Measurements from ENCODE around the gene ADCY1. TPM values are rescaled to one million over a fixed set of nuclear protein-coding genes. Genes with fewer than 3 reads are reported as not detected.

The ADCY1 gene
- total RNA-seq, 1 donor from 2014 or later: 2.8 TPM

- no peak overlapping the region for H3K27ac Mint-ChIP-seq
- H3K27me3 Mint-ChIP-seq: no peaks in the 10 kb centered on the region
- H3K4me3 Mint-ChIP-seq: no peak overlapping the region
- no peak for DNase-seq
- intact Hi-C loops (cut with micrococcal nuclease): no loop called here
- no peaks in the 10 kb centered on the region for H3K9me3 Mint-ChIP-seq
- no peaks in the 10 kb centered on the region for H3K4me1 Mint-ChIP-seq
- no peaks in the 10 kb centered on the region for H3K36me3 Mint-ChIP-seq (ENCODE audit: low read depth)
These were observed 8.7 kb downstream of the ADCY1 start for GRCh38 chr7:45582868-45583277.

GRCh38 chr7:45583296-45583695 lies 9.1 kb downstream of the ADCY1 start:
- DNase-seq: no peak
- no peaks in the 10 kb centered on the region for H3K36me3 Mint-ChIP-seq (ENCODE audit: low read depth)
- no peaks in the 10 kb centered on the region for H3K9me3 Mint-ChIP-seq
- intact Hi-C loops (cut with micrococcal nuclease): no loop called here
- no peak overlapping the region for H3K4me3 Mint-ChIP-seq
- H3K27ac Mint-ChIP-seq: no peak overlapping the region
- no peaks in the 10 kb centered on the region for H3K4me1 Mint-ChIP-seq
- no peaks in the 10 kb centered on the region for H3K27me3 Mint-ChIP-seq

- H3K4me3 Mint-ChIP-seq: no peak overlapping the region
- no peak for DNase-seq
- H3K27me3 Mint-ChIP-seq: no peaks in the 10 kb centered on the region
- H3K4me1 Mint-ChIP-seq: no peaks in the 10 kb centered on the region
- H3K27ac Mint-ChIP-seq: no peak overlapping the region
- no peaks in the 10 kb centered on the region for H3K9me3 Mint-ChIP-seq
- no peaks in the 10 kb centered on the region for H3K36me3 Mint-ChIP-seq (ENCODE audit: low read depth)
- intact Hi-C loops (cut with micrococcal nuclease): no loop called here
These were observed 10.4 kb downstream of the ADCY1 start for GRCh38 chr7:45584261-45585210.

- Mint-ChIP-seq H3K36me3 (ENCODE audit: low read depth) (no peaks in the 10 kb centered on the region), H3K4me3 (no peak overlapping the region), H3K27me3 (no peaks in the 10 kb centered on the region), H3K9me3 (no peaks in the 10 kb centered on the region), H3K27ac (no peak overlapping the region), H3K4me1 (no peaks in the 10 kb centered on the region)
- intact Hi-C loops (cut with micrococcal nuclease): no loop called here
- DNase-seq: no peak
These were observed 11.5 kb downstream of the ADCY1 start for GRCh38 chr7:45585628-45586027.

GRCh38 chr7:45586542-45587520 lies 12.7 kb downstream of the ADCY1 start:
- Mint-ChIP-seq H3K27me3 (no peaks in the 10 kb centered on the region), H3K27ac (no peak overlapping the region), H3K4me3 (no peak overlapping the region), H3K9me3 (no peaks in the 10 kb centered on the region), H3K36me3 (ENCODE audit: low read depth) (no peaks in the 10 kb centered on the region), H3K4me1 (no peaks in the 10 kb centered on the region)
- DNase-seq: no peak
- intact Hi-C loops (cut with micrococcal nuclease): no loop called here

- DNase-seq: no peak
- H3K4me3 Mint-ChIP-seq: no peak overlapping the region
- H3K9me3 Mint-ChIP-seq: no peaks in the 10 kb centered on the region
- H3K36me3 Mint-ChIP-seq (ENCODE audit: low read depth): no peaks in the 10 kb centered on the region
- no peaks in the 10 kb centered on the region for H3K4me1 Mint-ChIP-seq
- intact Hi-C loops (cut with micrococcal nuclease): no loop called here
- H3K27ac Mint-ChIP-seq: no peak overlapping the region
- H3K27me3 Mint-ChIP-seq: no peaks in the 10 kb centered on the region
These were observed 14.3 kb downstream of the ADCY1 start for GRCh38 chr7:45588466-45588865.

- no peak for DNase-seq
- H3K4me3 Mint-ChIP-seq: no peak overlapping the region
- no peaks in the 10 kb centered on the region for H3K36me3 Mint-ChIP-seq (ENCODE audit: low read depth)
- H3K27me3 Mint-ChIP-seq: no peaks in the 10 kb centered on the region
- no peaks in the 10 kb centered on the region for H3K4me1 Mint-ChIP-seq
- intact Hi-C loops (cut with micrococcal nuclease): no loop called here
- H3K27ac Mint-ChIP-seq: no peak overlapping the region
- H3K9me3 Mint-ChIP-seq: no peaks in the 10 kb centered on the region
These were observed 14.9 kb downstream of the ADCY1 start for GRCh38 chr7:45589061-45589460.

- H3K9me3 Mint-ChIP-seq: no peaks in the 10 kb centered on the region
- no peak overlapping the region for H3K27ac Mint-ChIP-seq
- H3K36me3 Mint-ChIP-seq (ENCODE audit: low read depth): no peaks in the 10 kb centered on the region
- intact Hi-C loops (cut with micrococcal nuclease): no loop called here
- H3K4me1 Mint-ChIP-seq: no peaks in the 10 kb centered on the region
- no peak for DNase-seq
- H3K4me3 Mint-ChIP-seq: no peak overlapping the region
- no peaks in the 10 kb centered on the region for H3K27me3 Mint-ChIP-seq
These were observed 15.9 kb downstream of the ADCY1 start for GRCh38 chr7:45589915-45590678.

GRCh38 chr7:45590679-45591057 lies 16.5 kb downstream of the ADCY1 start:
- intact Hi-C loops (cut with micrococcal nuclease): no loop called here
- no peak for DNase-seq
- H3K9me3 Mint-ChIP-seq: no peaks in the 10 kb centered on the region
- H3K4me1 Mint-ChIP-seq: no peaks in the 10 kb centered on the region
- no peak overlapping the region for H3K27ac Mint-ChIP-seq
- H3K27me3 Mint-ChIP-seq: no peaks in the 10 kb centered on the region
- H3K4me3 Mint-ChIP-seq: no peak overlapping the region
- no peaks in the 10 kb centered on the region for H3K36me3 Mint-ChIP-seq (ENCODE audit: low read depth)

GRCh38 chr7:45591101-45591906 lies 17.1 kb downstream of the ADCY1 start:
- Mint-ChIP-seq H3K4me3 (no peak overlapping the region), H3K4me1 (no peaks in the 10 kb centered on the region), H3K27ac (no peak overlapping the region), H3K27me3 (no peaks in the 10 kb centered on the region), H3K9me3 (no peaks in the 10 kb centered on the region), H3K36me3 (ENCODE audit: low read depth) (no peaks in the 10 kb centered on the region)
- no peak for DNase-seq
- intact Hi-C loops (cut with micrococcal nuclease): no loop called here

GRCh38 chr7:45592230-45592991 lies 18.2 kb downstream of the ADCY1 start:
- DNase-seq: no peak
- no peaks in the 10 kb centered on the region for H3K9me3 Mint-ChIP-seq
- no peaks in the 10 kb centered on the region for H3K4me1 Mint-ChIP-seq
- H3K36me3 Mint-ChIP-seq (ENCODE audit: low read depth): no peaks in the 10 kb centered on the region
- H3K4me3 Mint-ChIP-seq: no peak overlapping the region
- no peaks in the 10 kb centered on the region for H3K27me3 Mint-ChIP-seq
- H3K27ac Mint-ChIP-seq: no peak overlapping the region
- intact Hi-C loops (cut with micrococcal nuclease): no loop called here

- no peak overlapping the region for H3K4me3 Mint-ChIP-seq
- no peaks in the 10 kb centered on the region for H3K9me3 Mint-ChIP-seq
- H3K27me3 Mint-ChIP-seq: no peaks in the 10 kb centered on the region
- intact Hi-C loops (cut with micrococcal nuclease): no loop called here
- no peaks in the 10 kb centered on the region for H3K4me1 Mint-ChIP-seq
- H3K27ac Mint-ChIP-seq: no peak overlapping the region
- no peaks in the 10 kb centered on the region for H3K36me3 Mint-ChIP-seq (ENCODE audit: low read depth)
- DNase-seq: no peak
These were observed 19.0 kb downstream of the ADCY1 start for GRCh38 chr7:45593121-45593541.
